Liver (tissue), 3 donors: Measurements from ENCODE around the gene CCDC69.

Source experiments
- ATF3 ChIP-seq: IDR thresholded peaks from 2 replicates; pipeline ENCODE4 v1.6.1; 2016; ENCODE audit warnings: antibody characterized with exemption
- EGR1 ChIP-seq, 2 donors: IDR thresholded peaks; 2 replicates each; pipeline ENCODE4 v1.6.1; 2016 to 2018; ENCODE audit warnings: antibody characterized with exemption in 2 of 2, low read depth in 2 of 2
- FOXA1 ChIP-seq: IDR thresholded peaks from 2 replicates; pipeline ENCODE4 v1.6.1; 2016; ENCODE audit warnings: antibody characterized with exemption
- GABPA ChIP-seq, 2 donors: IDR thresholded peaks in 1 of 2; conservative IDR thresholded peaks in 1 of 2; 2 replicates each; pipeline ENCODE4 v1.6.1; 2016; ENCODE audit warnings: antibody characterized with exemption in 2 of 2, mild to moderate bottlenecking in 1 of 2, moderate library complexity in 1 of 2
- JUND ChIP-seq, 2 donors: IDR thresholded peaks; 2 replicates each; pipeline ENCODE4 v1.6.1; 2016; ENCODE audit warnings: antibody characterized with exemption in 2 of 2
- RAD21 ChIP-seq, 2 donors: IDR thresholded peaks; 2 replicates each; pipeline ENCODE4 v1.6.1; 2016; ENCODE audit warnings: antibody characterized with exemption in 2 of 2, mild to moderate bottlenecking in 2 of 2
- SP1 ChIP-seq: IDR thresholded peaks from 2 replicates; pipeline ENCODE4 v1.6.1; 2018; ENCODE audit warnings: antibody characterized with exemption, mild to moderate bottlenecking
- TAF1 ChIP-seq: conservative IDR thresholded peaks from 2 replicates; pipeline ENCODE4 v1.6.1; 2016; ENCODE audit warnings: antibody characterized with exemption, mild to moderate bottlenecking
- YY1 ChIP-seq: IDR thresholded peaks from 2 replicates; pipeline ENCODE4 v1.6.1; 2016; ENCODE audit warnings: antibody characterized with exemption, mild to moderate bottlenecking
- ZBTB33 ChIP-seq: IDR thresholded peaks from 2 replicates; pipeline ENCODE4 v1.6.1; 2016; ENCODE audit warnings: antibody characterized with exemption
- TF ChIP-seq, protein P1 (sequence below): fragments of 150-350 bp; IDR thresholded peaks from 2 replicates; pipeline ENCODE4 v1.5.1; 2017; ENCODE audit warnings: improper control_type of control experiment, low read depth, low read length; ENCODE audit not compliant: missing input control
- TF ChIP-seq, protein P2 (sequence below): IDR thresholded peaks from 2 replicates; pipeline ENCODE4 v1.6.1; 2016; ENCODE audit warnings: antibody characterized with exemption, mild to moderate bottlenecking
- TF ChIP-seq, protein P3 (sequence below): IDR thresholded peaks from 2 replicates; pipeline ENCODE4 v1.6.1; 2016; ENCODE audit warnings: antibody characterized with exemption
- donor health status: healthy.
- donor health status: healthy.

DNA sequence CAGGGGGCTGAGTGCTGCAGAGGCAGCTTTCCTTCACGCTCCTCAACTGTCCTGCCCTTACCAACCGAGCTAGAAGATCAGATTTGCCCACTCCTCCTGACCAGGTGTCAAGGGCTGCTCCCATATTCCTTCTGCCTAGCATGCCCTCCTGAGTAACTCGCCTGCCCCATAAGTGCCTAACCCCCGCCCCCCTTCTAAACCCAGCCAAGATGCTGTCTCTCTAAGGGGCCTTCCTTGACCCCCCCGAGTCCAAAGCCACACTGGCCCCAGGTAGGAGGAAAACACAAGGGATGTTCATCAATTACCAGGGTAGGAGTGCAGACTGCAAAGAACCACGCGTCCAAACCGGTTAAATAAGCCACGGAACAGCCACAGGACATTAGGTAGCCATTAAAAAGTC is 4.8 kb downstream of the CCDC69 start:
- TF ChIP-seq FOXA1 = no peak
- no peak for TF ChIP-seq ZBTB33
- TF ChIP-seq, protein P1, sequence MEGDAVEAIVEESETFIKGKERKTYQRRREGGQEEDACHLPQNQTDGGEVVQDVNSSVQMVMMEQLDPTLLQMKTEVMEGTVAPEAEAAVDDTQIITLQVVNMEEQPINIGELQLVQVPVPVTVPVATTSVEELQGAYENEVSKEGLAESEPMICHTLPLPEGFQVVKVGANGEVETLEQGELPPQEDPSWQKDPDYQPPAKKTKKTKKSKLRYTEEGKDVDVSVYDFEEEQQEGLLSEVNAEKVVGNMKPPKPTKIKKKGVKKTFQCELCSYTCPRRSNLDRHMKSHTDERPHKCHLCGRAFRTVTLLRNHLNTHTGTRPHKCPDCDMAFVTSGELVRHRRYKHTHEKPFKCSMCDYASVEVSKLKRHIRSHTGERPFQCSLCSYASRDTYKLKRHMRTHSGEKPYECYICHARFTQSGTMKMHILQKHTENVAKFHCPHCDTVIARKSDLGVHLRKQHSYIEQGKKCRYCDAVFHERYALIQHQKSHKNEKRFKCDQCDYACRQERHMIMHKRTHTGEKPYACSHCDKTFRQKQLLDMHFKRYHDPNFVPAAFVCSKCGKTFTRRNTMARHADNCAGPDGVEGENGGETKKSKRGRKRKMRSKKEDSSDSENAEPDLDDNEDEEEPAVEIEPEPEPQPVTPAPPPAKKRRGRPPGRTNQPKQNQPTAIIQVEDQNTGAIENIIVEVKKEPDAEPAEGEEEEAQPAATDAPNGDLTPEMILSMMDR = no peak
- TF ChIP-seq SP1 = no peak
- no peak for TF ChIP-seq JUND (IDR thresholded peaks at IDR 0.05)
- no peak for TF ChIP-seq TAF1
- TF ChIP-seq, protein P2, sequence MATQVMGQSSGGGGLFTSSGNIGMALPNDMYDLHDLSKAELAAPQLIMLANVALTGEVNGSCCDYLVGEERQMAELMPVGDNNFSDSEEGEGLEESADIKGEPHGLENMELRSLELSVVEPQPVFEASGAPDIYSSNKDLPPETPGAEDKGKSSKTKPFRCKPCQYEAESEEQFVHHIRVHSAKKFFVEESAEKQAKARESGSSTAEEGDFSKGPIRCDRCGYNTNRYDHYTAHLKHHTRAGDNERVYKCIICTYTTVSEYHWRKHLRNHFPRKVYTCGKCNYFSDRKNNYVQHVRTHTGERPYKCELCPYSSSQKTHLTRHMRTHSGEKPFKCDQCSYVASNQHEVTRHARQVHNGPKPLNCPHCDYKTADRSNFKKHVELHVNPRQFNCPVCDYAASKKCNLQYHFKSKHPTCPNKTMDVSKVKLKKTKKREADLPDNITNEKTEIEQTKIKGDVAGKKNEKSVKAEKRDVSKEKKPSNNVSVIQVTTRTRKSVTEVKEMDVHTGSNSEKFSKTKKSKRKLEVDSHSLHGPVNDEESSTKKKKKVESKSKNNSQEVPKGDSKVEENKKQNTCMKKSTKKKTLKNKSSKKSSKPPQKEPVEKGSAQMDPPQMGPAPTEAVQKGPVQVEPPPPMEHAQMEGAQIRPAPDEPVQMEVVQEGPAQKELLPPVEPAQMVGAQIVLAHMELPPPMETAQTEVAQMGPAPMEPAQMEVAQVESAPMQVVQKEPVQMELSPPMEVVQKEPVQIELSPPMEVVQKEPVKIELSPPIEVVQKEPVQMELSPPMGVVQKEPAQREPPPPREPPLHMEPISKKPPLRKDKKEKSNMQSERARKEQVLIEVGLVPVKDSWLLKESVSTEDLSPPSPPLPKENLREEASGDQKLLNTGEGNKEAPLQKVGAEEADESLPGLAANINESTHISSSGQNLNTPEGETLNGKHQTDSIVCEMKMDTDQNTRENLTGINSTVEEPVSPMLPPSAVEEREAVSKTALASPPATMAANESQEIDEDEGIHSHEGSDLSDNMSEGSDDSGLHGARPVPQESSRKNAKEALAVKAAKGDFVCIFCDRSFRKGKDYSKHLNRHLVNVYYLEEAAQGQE = no peak
- TF ChIP-seq, protein P3, sequence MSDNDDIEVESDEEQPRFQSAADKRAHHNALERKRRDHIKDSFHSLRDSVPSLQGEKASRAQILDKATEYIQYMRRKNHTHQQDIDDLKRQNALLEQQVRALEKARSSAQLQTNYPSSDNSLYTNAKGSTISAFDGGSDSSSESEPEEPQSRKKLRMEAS = no peak
- TF ChIP-seq YY1 = no peak
- TF ChIP-seq EGR1 (IDR thresholded peaks at IDR 0.05; ENCODE audit: low read depth in 2 of 2) = no peak
- no peak for TF ChIP-seq ATF3
- TF ChIP-seq RAD21 (IDR thresholded peaks at IDR 0.05) = no peak
- no peak for TF ChIP-seq GABPA (IDR thresholded peaks at IDR 0.05 in 1 of 2, conservative IDR thresholded peaks at IDR 0.05 in 1 of 2)
